NCI-H128 (cell line): ENCODE results near the gene C6orf47.
"Not testable (repeated sequence)": the region's sequence is repeated elsewhere in the genome, so short reads cannot be mapped to it uniquely, and the experiment has no call there.

Experiments used
- DNase-seq: peaks from one replicate; lab custom pipeline; 2025; ENCODE audit not compliant: unreplicated experiment; lab: John Stamatoyannopoulos, UW

Gene C6orf47, protein sequence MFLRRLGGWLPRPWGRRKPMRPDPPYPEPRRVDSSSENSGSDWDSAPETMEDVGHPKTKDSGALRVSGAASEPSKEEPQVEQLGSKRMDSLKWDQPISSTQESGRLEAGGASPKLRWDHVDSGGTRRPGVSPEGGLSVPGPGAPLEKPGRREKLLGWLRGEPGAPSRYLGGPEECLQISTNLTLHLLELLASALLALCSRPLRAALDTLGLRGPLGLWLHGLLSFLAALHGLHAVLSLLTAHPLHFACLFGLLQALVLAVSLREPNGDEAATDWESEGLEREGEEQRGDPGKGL

DNA sequence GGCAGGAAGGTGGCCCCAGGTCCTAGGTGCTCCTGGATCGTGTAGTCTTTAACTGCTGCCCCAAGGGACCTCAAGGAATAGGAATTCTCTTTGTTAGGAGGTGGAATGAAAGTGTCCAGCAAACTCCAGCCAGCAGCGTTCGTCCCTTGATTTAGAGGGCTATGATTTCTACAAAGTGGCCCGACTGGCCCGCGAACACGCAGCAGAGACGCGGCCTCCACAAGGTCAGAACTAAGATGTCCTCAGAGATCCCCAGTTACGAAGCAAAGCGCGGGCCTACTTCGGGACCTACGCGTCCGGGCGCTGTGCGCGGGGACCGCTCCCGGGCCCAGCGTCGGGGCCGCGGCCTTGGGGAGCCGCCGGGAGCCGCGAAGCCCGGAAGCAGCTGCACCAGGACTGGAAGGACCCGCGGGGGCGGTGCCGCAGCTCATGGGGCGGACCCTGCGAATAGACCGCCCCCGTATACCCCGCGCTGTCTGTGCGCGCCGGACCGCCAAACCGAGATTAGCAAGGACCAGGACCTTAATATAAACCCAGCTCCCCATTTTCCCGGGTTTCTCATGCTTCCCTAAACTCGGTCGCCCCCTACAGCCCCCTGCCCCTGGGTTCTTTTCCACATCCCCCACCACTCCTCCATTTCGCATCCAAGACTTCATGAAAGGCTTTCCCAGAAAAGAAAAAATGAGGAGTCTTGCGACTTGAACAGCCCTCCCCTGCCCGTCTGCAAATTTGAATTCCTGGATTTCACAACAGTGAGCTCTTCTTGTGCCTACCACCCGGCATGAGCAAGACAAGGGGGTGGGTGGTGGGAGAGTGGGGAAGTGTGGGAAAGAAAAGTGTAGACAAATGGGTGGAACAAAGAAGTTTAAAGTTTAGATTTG is at the start of gene C6orf47:
Gene C6orf47 (minus strand): TSS at position 398 of the 881 bp plus-strand sequence. CDS start 831 bp downstream, outside the sequence.
- DNase-seq, result peak; percentile 44

DNA sequence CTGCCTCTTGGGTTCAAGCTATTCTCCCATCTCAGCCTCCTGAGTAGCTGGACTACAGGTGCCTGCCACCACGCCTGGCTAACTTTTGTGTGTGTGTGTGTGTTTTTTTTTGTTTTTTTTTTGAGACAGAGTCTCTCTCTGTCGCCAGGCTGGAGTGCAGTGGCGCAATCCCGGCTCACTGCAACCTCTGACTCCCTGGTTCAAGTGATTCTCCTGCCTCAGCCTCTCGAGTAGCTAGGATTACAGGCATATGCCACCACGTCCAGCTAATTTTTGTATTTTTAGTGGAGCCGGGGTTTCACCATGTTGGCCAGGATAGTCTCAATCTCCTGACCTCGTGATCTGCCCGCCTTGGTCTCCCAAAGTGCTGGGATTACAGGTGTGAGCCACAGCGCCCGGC is 48.6 kb upstream of the C6orf47 start:
- DNase-seq, result not testable (repeated sequence)

DNA sequence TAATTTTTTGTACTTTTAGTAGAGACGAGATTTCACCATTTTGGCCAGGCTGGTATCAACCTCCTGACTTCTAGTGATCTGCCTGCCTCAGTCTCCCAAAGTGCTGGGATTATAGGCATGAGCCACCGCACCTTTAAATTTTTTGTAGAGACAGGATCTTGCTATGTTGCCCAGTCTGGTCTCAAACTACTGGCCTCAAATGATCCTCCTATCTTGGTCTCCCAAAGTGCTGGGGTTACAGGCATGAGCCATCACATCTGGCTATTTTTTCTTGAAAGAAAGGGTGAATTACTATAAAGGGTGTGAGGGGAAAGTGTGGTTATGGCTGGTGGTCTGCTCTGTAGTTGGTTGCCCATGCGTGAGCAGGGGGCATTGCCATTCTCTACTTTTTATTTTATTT is 47.6 kb upstream of the C6orf47 start:
- no peak for DNase-seq

DNA sequence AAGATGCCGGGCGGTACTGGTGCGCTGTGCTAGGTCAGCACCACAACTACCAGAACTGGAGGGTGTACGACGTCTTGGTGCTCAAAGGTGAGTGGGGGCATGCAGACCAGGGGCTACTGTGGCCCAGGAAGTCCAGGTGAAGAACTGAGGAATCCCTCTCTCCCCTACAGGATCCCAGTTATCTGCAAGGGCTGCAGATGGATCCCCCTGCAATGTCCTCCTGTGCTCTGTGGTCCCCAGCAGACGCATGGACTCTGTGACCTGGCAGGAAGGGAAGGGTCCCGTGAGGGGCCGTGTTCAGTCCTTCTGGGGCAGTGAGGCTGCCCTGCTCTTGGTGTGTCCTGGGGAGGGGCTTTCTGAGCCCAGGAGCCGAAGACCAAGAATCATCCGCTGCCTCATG is 47.1 kb upstream of the C6orf47 start:
- DNase-seq, result no peak

DNA sequence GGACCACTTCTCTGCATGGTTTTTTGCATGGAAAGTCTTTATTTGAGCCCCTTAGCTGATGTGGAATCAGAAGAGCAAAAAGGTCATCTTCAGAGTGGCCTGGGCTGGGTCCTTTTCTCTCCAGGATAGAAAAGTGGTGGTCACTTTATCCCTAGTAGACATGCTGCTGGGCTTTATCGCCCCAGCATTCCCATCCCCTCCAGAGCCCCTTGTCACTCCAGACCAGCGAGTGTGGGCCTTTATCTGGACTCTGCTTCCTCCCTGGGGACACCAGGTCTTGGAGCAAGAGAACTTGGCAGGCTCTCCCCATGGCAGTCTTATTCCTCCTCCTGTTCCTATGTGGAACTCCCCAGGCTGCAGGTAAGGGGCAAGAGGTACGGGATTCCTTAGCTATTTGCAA is 46.0 kb upstream of the C6orf47 start, which contains the start of gene LY6G6F:
Gene LY6G6F (plus strand): TSS at position 268 of the 400 bp plus-strand sequence. CDS start 41 bp downstream, at position 309.
- DNase-seq, result no peak

DNA sequence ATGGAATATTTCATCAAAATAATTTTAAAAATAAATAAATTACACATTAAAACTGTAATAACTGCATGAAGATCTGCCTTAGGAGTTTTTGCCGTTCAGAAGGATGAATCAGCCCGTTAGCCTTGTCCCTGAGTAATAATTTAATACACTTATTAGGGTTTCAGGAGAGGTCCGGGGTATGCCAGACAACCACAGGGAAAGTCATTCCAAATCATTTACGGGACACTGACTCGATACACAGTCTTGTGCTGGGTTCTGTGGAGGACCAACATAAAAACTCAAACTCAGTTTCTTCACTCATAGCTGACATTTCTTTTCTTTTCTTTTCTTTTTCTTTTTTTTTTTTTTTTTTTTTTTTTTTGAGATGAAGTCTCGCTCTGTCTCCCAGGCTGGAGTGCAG is 45.4 kb upstream of the C6orf47 start:
- DNase-seq, result no peak

DNA sequence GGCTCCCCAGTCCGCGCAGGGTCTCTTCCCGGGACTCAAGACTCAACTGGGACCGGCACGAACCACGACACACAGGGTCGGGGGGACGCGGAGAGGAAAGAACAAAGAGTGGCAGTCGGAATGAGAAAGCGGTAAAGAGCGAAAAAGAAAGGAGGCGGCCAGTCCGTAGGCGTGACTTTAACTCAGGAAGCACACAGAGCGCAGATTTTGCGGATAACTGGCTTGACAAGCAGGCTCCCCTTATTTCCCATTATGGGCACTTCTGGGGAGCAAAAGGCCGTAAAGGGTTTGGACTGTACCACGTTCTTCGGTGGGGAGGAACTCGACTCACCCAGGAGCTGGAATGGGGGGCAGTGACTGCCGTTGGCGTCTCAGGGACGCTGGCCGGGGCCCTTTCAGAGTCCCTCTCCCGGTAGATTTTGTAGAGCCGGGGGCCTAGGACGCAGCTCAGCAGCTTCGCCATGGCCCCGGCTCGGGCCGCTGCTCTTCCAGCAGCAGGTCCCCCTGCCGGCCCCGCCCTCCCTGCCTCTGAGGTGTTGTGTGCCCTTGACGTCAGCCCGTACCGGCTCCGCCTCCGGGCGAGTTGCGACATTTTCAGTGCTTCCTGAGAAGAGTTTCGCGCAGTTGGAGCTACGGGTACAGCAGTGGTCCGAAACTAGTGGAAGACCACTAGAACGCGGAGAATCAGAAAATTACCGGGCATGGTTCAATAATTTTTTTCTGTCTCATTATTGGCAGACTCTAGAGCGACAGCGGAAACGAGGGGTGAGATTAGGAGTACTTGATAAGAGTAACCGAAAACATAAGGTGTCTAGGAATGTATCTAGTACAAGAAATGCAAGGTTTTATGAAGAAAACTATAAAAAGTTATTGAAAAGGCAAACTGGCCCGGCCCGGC is 42.5 kb upstream of the C6orf47 start, which contains the start of gene ABHD16A:
Gene ABHD16A (minus strand): TSS at position 506 of the 898 bp plus-strand sequence. CDS start 43 bp downstream, at position 463.
- peak; percentile 89 for DNase-seq

DNA sequence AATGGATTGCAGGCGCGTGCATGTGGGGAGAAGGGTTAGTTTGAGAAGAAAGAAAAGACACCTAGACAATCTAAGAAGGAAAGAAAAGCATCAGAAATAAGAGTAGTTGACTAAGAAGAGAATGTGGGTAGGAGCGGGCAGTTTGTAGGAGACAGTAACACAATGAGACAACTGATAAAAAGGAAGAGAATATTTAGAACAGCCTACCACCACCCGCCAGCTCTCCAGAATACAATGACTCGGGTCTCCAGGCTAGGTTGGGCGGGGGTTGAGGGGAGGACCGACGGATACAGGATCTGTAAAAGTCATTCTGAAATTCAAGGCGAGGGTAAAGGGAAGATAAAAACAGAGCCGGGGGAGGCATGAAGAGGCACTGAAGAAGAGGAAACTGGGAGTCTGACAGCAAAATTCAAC is 41.8 kb upstream of the C6orf47 start:
- no peak for DNase-seq

DNA sequence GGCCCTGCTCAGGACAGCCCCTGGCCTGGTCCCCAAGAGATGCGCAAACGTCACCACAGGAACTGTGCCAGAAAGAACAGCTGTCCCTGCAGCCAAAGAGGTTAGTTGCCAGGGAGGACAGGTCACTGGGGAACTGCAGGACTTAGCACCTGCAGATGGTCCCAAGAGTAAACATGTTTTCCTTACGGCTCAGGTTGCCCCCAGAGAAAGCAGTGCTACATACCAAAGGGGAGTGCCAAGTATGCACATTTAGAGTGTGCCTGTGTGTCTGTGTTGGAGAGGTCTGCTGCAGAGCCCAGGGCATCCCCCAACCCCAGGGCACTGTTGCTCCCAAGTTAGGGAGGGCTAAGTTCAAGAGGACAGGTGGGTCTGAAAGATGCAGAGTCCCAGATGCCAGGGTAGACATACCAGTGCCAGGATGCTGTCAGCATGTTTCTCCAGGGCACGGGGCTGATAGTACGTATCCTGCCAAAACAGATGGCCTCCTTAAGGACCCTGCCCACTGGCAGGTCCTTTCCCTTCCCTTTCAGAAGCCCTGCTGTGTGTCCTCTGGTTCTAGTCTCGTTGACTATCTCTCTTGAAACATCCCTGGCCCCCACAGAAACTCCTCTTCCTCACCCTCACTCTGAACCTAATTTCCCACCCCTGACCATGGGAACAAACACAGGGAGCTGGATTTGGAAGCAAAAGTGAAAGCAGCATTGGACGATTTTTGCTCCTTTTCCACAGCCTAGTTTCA is 41.3 kb upstream of the C6orf47 start:
- DNase-seq, result no peak

DNA sequence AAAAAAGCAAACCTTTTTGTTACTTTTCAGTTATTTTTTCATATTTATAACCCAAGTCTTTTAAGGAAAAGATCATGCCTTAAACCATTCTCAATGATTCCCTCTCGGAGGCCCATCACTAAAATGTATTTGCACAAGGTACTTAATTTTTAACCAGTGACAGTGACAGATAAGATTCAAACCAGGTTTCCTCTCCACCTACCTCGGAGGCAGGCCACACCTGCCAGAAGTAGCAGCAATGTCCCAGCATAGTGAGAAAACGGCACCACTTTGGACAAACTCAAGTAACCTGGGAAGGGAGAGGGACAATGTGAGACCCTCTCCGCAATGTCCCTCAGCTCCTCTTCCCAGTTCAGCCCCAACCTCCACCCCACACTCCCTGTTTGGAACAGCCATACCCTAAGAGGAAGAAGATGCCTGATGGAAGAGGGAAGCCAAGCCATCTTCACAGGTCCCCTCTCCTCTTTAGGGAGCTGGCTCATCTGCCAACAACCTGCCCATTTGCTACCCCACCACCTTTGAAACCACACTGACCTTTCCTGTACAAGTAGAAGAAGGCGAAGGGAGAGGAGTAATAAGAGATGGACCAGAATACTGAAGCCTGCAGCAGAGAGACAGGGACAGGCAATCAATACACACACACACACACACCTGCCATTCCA is 40.3 kb upstream of the C6orf47 start:
- no peak for DNase-seq

DNA sequence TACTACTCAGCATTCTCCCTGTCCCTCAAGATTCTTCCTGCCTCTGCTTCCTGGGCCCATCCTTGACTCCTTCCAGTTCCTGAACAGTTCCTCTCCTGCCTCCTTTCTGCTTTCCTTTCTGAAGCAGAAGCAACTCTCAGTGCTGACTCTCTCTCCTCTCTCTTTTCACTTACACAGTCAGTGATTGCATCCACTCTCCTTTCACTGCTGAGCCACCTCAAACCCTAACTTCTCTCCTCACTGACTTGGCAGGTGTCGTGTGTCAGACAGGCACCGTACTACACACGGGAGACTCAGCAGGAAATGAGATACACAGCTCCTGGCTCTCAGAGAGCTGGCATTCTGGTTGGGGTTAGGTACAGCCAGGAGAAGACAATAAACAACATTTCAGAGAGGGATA is 37.0 kb upstream of the C6orf47 start:
- no peak for DNase-seq

DNA sequence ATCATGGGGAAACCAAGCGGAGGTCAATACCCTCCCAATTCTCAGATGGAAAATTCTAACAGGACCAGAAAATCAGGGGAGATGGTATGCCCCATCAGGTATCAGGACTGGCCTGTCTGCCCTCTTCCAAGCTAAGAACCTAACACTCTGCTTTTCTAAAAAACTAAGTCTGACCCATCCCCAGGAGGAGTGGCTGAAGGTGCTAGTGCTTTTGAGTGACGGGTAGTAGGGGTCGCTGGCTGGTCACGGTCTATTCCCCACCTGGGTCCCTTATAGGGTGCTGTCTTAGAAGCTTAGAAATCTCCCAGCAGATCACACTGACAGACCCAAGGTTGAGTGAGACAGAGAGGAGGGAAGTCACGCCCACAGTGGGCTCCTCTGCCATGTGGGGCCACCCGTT is 33.0 kb upstream of the C6orf47 start:
- DNase-seq, result no peak

DNA sequence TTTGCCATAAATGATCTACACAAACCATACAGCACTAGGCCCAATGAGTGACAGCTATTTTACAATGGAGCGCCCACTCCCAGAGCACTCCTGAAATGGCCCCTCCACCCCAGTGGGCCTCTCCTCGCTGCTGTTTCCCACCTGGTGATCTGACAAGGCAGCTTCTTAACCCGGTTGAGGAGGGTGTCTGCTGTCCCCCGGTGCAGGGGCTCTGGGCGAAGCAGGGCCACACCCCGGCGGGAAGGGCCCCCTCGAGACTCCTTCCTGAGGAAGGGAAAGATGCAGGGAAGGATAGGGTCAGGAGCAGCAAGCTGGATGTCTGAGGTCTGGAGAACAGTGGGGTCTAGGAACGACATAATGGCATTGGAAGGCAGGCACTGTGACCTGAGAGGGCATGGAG is 32.3 kb upstream of the C6orf47 start:
- no peak for DNase-seq

DNA sequence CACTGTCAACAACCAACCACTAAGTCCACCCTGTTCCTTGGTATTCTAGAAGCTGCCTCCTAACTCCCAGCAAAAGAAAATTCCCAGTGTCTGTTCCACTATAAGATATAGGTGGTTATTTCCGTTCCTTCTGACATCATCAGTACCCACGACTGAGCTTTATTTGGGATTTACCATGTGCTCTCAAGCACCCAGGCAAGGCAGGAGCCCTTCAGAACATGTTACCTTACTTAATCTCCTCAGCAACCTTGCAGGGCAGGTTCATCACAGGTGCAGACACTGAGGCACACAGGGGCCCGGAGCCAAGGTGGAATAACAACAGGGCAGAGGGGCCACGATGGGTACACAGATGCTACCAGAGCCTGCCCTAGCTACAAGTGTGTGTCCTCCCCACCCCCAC is 31.8 kb upstream of the C6orf47 start:
- DNase-seq, result no peak

DNA sequence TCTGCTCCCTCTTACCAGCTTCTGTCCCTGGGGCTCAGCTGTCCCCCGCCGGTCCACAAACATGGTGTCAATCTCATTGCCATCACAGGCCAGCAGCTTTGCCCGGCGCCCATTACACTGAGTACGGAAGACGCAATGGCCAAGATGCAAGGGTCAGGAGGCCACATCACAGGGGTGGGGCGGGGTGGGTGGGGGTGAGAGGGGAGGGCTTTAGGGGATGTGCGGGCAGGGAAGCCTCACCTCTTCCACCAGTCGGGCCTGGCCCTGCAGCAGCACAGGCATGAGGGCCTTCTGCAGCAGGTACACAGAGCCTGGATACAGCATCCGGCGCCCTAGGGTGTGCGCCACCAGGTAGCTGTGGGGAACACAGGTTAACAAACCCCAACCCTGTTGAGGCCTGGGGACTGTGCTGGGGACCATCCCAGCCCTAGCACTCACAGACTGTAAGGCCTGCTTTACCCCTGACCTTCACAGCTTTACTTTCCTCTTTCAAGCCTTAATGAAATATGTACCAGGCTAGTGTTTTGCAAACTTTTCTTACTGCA is 31.1 kb upstream of the C6orf47 start:
- DNase-seq, result no peak

DNA sequence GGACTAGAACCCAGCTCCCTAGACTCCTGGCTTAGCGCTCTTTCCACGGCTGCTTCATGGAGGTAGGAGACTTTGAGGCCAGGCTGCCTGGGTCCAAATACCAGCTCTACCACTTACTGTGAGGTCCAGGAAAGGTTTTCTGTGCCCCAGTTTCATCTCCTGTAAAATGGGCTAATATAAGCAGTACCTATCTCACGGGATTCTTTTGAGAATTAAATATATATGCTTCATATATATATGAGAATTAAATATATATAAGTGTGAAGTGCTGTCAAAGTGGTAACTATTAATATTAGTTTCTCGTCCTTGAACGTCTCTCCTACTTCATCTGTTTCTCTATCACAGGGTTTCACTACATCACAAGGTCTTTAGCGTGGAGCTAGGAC is 30.5 kb upstream of the C6orf47 start:
- no peak for DNase-seq

DNA sequence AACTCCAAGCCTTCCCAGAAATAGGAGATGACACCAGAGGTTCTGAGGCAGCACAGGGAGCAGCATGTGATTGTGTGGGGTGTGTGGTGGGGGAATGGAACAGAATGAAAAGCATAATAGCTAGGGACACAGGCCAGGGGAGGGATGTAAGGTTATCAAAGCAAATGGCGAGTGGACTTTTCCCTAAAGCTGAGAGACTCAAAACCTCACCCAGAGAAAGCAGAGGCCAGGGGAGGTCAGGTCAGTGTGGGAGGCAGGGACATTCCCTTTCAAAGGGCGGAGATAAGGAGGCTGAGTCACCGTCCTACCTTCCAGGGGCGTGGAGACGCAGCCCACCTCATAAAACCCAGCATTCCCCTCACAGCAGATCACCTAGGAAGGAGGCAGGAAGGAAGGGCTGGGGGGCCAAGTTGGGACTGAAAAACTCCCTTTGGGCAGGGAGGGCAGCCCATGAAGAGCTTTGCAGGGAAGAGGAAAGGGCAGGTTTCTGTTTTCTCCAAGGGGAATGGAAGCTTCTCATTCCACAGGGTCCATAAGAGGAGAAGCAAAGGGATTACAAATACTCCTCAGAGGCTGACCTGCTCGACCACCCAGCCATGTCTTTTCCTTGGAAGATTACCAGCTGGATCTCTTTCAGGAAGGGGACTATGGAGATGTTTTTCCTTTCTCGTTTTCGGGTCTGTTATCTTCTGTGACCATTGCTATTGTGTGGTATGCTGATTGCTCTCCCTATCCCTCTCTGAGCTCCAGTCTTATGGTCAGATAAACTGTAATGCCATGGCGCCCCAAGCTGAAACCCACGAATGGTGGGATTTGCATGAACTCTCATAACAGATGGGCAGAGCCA is 29.9 kb upstream of the C6orf47 start:
- DNase-seq, result no peak

DNA sequence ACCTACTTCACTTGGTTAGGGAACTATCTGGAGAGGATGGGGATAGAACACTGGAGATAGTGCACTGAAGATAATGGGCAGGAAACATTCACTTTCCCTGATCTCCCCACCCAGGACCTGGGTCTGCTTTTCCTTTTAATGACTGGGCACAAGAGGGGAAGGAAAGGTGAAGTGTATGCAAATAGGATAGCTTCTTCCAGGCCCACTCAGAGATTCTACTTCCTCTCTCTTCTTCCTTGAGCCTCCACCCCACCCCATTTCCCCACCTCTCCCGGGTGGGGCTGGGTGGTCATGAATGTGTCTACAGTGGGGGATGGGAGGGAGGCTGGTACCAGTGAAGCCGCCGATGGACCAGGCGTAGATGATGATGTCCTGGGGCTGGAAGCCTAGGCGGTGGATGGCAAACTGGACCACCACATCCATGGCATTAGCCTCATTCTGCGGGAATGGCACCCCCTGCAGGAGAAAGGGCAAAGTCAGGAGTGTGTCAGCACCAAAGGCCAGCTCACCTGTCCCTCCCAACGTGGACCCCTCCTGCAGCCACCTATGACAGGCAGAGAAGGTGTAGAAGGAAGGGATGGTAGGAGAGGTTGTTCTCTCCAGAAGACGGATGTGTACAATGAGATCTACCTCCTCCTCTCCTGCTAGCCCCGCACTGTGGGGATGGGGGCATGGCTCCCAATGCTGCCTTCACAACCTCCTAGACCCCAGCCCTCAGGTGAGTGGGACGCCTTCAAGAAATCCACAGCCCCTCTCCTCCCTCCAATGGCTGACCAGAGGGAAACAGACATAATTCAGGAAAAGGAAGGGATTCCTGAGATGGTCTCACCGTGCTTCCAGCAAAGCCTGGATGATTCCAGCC is 28.9 kb upstream of the C6orf47 start:
- no peak for DNase-seq
